Choroid plexus epithelial cell (primary cell): ENCODE measurements around the gene PLXNB2.

Experiments used
- DNase-seq: peaks from one replicate; pipeline ENCODE4 v3.0.0-alpha.2; 2010; ENCODE audit warnings: low read depth
- H3K4me3 ChIP-seq: 2 replicates; pipeline ENCODE4 v1.5.1; 2011; ENCODE audit warnings: low read depth, mild to moderate bottlenecking, control low read depth, low read length, moderate library complexity
- TF ChIP-seq, protein P1 (sequence below): conservative IDR thresholded peaks from 2 replicates; pipeline ENCODE4 v1.5.1; 2011; ENCODE audit warnings: low read depth, mild to moderate bottlenecking, control low read depth, inconsistent platforms, low read length, moderate library complexity

PLXNB2 gene

DNA sequence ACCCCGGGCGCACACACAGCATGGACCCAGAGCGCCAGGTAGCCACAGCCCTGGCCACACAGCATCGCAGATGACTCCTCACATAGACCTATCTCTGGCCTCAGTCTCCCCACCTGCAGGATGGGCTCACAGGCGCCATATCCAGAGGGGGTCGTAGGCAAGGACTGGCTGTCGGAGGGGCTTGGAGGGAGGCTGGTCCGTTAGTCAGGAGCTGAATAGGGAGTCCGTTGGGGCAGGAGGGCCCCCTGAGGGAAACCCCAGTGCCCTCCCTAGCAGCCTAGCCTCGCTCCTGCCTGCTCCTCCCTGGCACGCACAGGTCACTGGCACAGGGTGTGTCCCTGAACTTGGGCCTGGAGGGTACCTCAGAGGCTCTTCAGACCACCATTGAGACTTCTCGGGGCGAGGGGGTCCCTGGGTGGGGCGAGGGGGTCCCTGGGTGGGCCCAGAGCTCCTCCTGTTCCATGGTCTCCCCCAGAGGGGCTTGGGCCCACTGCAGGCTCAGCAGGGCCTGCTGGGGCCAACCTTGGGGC is 2.0 kb downstream of the PLXNB2 start:
- peak overlapping the region; percentile 81 for H3K4me3 ChIP-seq
- TF ChIP-seq, protein P1, sequence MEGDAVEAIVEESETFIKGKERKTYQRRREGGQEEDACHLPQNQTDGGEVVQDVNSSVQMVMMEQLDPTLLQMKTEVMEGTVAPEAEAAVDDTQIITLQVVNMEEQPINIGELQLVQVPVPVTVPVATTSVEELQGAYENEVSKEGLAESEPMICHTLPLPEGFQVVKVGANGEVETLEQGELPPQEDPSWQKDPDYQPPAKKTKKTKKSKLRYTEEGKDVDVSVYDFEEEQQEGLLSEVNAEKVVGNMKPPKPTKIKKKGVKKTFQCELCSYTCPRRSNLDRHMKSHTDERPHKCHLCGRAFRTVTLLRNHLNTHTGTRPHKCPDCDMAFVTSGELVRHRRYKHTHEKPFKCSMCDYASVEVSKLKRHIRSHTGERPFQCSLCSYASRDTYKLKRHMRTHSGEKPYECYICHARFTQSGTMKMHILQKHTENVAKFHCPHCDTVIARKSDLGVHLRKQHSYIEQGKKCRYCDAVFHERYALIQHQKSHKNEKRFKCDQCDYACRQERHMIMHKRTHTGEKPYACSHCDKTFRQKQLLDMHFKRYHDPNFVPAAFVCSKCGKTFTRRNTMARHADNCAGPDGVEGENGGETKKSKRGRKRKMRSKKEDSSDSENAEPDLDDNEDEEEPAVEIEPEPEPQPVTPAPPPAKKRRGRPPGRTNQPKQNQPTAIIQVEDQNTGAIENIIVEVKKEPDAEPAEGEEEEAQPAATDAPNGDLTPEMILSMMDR: no peak
- no peak for DNase-seq

DNA sequence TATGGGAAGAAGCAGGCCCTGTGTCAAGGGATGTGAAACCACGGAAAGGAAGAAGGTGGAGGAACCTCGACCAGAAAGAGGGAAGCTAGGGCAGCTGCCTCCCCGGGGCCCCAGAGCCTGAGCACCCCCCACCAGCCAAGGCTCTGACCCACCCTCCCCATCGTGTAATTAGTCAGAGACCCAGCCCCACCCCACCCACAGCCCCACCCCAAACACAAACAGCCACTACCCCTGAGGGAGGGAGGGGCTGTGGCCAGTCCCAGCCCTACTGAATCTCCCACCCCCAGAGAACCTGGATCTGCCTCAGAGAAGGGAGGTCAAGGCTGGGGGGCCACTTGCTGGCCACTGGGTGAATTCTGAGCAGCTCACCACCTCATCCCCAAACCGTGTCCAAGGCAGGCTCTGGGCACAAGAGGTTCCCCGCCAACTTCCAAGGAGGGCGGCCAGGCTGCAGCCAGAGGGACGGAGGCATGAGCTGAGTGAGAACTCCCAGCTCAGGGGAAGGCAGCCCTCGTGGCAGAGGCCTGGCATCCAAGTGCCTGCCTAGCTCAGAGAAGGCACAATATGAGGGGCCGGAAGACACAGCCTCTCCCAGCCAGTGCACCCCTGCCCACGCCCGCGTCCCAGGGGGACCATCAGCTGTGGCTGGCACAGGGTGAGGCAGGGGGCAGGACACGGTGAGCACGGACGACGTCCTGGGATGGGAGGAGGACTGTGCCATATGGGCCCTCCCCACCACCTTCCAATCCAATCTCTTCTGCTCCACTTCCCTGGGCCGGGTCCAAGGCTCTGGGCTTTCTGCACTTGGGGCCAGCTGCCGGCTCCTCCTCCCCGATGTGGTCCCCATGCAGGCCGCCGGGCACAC is 2.7 kb downstream of the PLXNB2 start:
- H3K4me3 ChIP-seq: peak overlapping the region; percentile 81
- TF ChIP-seq, protein P1: no peak
- DNase-seq: no peak

DNA sequence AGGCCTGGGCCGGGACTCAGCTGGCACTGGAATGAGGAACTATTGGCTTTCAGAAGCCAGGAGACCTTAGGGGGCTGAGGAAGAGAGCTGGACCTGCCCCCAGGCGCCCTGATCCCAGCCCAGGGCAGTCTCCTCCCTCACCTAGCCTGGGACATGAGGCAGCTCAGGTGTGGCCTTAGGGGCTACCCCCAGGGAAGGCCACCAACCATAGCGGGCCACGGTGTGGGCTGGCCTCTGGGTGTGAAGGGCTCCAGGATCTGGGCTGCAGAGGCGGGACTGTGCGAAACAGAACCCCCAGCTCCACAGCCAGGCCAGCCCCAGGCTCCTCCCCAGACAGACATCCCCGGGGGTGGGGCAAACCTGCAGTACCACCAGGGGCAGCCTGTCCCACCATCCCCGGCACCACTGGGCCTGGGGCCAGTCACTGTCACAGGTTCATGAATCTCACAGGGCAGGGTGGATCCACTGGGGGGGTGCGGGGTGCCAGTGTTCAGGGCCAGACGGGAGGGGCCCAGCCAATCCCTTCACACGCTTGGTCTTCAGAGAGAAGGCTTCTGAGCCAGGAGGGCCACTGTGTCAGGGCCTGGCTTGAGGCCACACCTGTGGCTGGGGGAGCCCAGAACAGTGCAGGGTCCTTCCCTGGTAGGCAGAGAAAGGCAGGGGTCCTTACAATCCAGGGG is 3.5 kb downstream of the PLXNB2 start:
- DNase-seq: no peak
- peak overlapping the region; percentile 16 for H3K4me3 ChIP-seq
- TF ChIP-seq, protein P1: no peak

DNA sequence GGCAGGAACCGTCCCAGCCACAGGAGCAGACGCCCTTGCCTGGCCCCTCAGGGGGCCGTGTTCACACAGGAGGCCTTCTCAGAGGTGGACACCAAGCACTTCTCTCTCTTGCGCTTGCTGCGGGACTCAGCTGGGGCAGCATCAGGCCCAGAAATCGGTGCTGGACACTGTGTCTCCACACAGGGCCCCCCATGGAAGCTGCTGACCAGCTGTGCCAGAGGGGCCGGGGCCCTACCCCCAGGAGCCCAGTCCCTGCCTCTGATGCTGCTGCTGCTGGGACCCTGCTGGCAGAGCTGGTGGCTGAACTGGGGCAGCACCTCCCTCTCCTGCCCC is 4.0 kb downstream of the PLXNB2 start:
- TF ChIP-seq, protein P1: no peak
- no peak overlapping the region for H3K4me3 ChIP-seq

DNA sequence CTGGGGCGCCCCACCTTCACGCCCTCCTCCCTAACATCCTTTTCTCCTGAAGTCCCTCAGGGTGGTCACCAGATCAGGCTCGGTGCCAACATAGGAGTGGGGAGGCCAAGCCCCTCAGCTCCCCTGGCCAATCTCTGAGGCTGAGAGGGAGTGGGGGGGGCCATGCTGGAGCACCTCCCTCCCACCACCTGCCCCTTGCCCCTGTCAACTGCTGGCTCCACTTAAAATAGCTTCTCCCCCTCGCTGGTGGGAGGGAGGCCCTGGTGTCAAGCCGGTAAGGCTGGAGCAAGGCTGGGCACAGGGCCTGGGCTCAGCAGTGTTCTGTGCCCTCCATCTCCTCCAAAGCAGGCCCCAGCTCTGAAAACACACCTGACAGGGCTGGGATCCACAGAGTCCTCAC is 4.9 kb downstream of the PLXNB2 start:
- TF ChIP-seq, protein P1: no peak
- H3K4me3 ChIP-seq: no peak overlapping the region
- no peak for DNase-seq

More for the DNA sequence above, 4.0 kb downstream of the PLXNB2 start:
- DNase-seq: no peak

DNA sequence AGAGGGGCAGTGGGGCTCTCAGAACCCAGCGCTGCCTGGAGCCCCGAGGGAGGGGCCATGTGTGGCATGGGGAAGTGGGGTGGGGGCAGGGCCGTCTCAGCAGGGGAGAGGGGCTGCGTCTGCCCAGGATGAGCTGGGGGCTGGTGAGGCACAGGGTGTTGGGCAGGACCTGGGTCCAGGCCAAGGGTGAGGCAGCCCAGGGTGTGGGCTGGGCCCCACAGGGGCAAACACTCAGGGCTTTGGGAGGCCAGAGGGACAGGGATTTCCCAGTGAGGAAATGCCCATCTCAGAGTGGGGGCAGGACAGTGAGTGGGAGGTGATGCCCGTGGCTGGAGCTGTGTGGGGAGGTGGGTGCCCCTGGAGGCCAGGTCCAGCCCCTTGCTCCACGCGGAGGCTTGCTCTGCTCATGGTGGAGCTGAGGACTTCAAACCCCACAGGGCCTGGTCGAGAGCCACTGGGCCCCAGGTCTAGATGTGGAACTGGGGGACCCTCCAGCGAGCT is 5.4 kb downstream of the PLXNB2 start:
- TF ChIP-seq, protein P1: no peak
- no peak for DNase-seq
- H3K4me3 ChIP-seq: no peak overlapping the region
